GM13977 (cell line): ENCODE results near the gene YRDC.

Experiments used
- DNase-seq: peaks from one replicate; pipeline ENCODE4 v3.0.0; 2012; ENCODE audit warnings: low spot score
- in situ Hi-C: fragments of 300-500 bp; cut with MboI; formaldehyde crosslinking; loops from one replicate; pipeline ENCODE4 v1.12.0; 2022; ENCODE audit warnings: low sequenced_read_pairs, low pct_unique_long_range_greater_than_20kb, mixed read lengths, inconsistent platforms; ENCODE audit not compliant: unreplicated experiment
- TF ChIP-seq, protein P1 (sequence below): IDR thresholded peaks from 2 replicates; pipeline ENCODE4 v1.5.1; 2012; ENCODE audit warnings: mild to moderate bottlenecking, control low read depth; ENCODE audit not compliant: insufficient read depth; ENCODE audit errors: extremely low read depth, missing control alignments

YRDC gene

DNA sequence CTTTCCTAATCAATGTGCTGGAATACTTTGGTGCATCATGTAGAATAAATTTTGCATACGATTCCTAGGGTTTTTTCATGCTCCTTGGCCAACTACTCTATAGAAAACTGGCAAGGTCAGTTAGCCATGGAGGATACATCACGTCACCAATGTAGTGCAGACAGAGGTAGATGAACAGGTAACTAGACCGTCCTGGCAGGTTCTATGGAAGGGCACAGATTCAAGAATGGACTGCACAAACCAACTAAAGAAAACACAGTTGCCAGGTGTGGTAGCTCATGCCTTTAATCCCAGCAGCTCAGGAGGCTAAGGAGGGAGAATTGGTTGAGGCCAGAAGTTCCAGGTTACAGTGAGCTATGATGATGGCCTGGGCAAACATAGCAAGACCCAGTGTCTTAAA, 41.5 kb upstream of the YRDC start:
- in situ Hi-C loops = no loop called here
- no peak for DNase-seq
- TF ChIP-seq, protein P1, sequence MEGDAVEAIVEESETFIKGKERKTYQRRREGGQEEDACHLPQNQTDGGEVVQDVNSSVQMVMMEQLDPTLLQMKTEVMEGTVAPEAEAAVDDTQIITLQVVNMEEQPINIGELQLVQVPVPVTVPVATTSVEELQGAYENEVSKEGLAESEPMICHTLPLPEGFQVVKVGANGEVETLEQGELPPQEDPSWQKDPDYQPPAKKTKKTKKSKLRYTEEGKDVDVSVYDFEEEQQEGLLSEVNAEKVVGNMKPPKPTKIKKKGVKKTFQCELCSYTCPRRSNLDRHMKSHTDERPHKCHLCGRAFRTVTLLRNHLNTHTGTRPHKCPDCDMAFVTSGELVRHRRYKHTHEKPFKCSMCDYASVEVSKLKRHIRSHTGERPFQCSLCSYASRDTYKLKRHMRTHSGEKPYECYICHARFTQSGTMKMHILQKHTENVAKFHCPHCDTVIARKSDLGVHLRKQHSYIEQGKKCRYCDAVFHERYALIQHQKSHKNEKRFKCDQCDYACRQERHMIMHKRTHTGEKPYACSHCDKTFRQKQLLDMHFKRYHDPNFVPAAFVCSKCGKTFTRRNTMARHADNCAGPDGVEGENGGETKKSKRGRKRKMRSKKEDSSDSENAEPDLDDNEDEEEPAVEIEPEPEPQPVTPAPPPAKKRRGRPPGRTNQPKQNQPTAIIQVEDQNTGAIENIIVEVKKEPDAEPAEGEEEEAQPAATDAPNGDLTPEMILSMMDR = no peak

- TF ChIP-seq, protein P1 = no peak
- in situ Hi-C loops = no loop called here
- DNase-seq = no peak
Measured at GRCh38 chr1:37846647-37847339, 38.8 kb upstream of the YRDC start.

DNA sequence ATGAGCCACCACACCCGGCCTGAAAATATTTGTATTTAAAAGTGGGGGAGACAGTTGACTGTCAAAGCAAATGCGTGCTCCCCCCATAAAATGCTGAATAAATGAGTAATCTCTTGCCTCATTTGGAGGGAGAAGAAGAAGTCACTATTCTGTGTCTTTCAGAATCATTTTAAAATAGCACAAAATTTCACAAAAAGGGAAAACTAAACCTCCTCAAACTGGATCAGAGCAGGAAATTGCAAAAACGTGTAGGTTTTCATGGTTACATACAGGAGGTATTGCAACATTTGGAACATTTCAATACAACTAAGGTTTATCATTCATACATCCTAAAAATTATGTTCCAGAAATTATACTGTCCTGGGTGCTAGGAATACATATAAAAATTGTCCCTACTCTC, 37.8 kb upstream of the YRDC start:
- no peak for DNase-seq
- TF ChIP-seq, protein P1 = no peak
- in situ Hi-C loops = no loop called here

DNA sequence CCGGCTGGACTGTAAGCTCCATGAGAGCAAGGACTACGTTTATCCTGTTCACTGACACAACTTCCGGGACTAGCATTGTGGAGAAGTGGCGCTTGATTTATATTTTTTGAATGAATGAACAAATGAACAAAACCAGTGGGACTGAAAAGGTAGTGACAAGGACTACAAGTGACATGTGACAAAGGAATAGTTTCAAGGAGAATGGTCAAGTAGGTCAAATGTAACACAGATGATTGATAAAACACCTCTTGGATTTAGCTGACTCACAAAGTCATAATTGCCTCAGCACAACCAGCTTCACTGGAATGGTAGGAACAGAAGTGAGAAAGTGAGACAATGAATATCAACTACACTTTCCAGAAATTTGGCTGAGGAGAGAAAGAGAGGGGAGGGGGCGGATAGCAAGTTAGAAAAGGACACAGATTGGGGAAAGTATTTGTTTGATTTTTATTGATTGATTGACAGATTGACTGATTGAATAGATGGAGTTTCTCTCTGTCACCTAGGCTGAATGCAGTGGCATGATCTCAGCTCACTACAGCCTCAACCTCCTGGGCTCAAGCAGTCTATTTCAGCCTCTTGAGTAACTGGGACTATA, 37.1 kb upstream of the YRDC start:
- in situ Hi-C loops = no loop called here
- TF ChIP-seq, protein P1 = no peak
- no peak for DNase-seq

GRCh38 chr1:37844536-37844935, 36.5 kb upstream of the YRDC start:
- DNase-seq = no peak
- in situ Hi-C loops = no loop called here
- TF ChIP-seq, protein P1 = no peak

- TF ChIP-seq, protein P1 = no peak
- no peak for DNase-seq
- in situ Hi-C loops = no loop called here
Measured at GRCh38 chr1:37841652-37842051, 33.6 kb upstream of the YRDC start.

- DNase-seq = no peak
- TF ChIP-seq, protein P1 = no peak
- in situ Hi-C loops = no loop called here
Measured at GRCh38 chr1:37840711-37841110, 32.7 kb upstream of the YRDC start.
